HG02970 (cell line): ENCODE results near the gene ALG14.
A peak's percentile ranks its signal among the peaks of the same experiment; 100 is the strongest.
"Not testable (repeated sequence)": the region's sequence is repeated elsewhere in the genome, so short reads cannot be mapped to it uniquely, and the experiment has no call there.

ENCODE experiments used
- ATAC-seq: cut with Tn5 transposase; IDR thresholded peaks from one replicate; pipeline ENCODE4 v1.9.1; 2021; ENCODE audit warnings: mild to moderate bottlenecking, moderate library complexity, moderate number of reproducible peaks; ENCODE audit not compliant: unreplicated experiment, low FRiP score

ALG14 gene, protein sequence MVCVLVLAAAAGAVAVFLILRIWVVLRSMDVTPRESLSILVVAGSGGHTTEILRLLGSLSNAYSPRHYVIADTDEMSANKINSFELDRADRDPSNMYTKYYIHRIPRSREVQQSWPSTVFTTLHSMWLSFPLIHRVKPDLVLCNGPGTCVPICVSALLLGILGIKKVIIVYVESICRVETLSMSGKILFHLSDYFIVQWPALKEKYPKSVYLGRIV

DNA sequence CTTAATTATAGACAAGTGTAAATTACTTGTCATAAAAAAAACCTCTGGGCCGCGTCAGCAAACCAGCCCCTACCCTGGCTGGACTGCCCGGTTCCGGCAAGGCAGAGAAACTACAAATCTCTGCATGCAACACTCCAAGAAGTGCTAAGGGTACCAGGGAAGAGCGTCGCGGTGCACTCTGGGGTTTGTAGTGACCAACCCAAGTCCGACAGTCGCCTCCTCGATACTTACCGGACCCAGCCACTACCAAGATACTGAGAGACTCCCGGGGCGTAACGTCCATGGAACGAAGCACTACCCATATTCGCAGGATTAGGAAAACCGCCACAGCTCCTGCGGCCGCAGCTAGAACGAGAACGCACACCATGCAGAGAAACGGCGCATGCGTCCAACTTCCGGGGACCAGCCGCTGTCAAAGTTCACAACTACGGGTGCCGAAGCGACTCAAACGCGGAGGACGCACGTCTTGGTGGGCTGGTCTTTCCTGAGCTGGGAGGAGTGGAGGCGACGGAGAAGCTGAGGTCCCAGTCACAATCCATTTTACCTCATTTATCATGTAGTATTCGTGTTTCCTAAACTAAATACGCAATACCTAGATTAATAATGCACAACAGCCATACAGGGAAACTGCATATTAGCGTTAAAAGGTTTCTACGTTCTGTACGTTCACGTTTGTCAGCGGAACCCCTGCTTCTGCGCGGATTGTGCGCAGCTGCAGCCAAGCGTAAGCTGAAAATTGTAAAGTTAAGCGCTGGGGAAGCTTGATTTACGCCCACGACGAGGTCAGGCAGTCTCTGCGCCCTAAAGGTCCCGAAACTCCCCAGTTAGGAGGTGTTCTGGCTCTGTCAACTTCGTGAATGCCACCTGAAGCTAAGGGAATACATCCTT lies at the start of gene ALG14:
TSS of gene ALG14 (minus strand) at position 420 of the 888 bp plus-strand sequence. CDS start at position 367, 53 bp downstream.
- peak; percentile 97 for ATAC-seq

DNA sequence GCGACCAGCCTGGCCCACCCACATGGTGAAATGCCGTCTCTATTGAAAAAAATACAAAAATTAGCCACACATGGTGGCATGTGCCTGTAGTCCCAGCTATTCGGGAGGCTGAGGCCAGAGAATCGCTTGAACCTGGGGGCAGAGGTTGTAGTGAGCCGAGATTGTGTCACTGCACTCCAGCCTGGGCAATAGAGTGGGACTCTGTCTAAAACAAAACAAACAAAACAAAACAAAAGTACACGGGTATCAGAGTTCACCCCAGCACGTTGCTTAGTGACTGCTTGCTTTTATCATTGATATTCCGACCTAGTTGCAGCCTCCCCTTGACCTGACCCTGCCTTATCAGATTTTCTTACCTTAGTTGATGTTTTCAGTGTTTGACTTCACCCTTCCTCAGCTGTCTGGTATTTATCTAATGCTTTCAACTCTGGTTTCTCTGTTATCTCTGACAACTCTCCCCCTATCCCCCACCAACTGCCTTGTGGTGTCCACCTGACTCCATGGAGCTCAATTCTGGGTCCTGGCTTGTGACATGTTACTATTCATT lies 49.5 kb upstream of the ALG14 start:
- no peak for ATAC-seq

DNA sequence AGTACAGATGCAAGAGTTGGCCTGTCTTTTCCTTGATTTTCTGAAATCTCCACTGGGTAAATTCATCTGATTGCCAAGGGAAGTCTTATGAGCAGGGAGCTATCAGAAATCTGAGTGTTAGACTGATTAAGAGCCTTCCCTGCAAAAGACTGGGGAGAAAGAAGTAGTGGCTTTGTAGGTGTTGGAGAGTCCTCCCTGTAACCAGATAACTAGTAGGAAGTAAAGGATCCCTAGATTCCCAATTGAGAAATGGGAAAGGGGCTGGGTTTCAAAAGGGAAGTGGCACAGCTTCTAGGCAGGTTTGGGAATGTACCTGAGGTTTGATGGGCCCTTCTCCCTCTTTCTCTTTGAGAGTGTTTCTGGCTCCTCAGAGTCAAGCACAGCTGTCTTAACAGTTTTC lies 46.5 kb upstream of the ALG14 start:
- no peak for ATAC-seq

- ATAC-seq, result no peak
Observed at GRCh38 chr1:95118710-95119109, 46.0 kb upstream of the ALG14 start.

DNA sequence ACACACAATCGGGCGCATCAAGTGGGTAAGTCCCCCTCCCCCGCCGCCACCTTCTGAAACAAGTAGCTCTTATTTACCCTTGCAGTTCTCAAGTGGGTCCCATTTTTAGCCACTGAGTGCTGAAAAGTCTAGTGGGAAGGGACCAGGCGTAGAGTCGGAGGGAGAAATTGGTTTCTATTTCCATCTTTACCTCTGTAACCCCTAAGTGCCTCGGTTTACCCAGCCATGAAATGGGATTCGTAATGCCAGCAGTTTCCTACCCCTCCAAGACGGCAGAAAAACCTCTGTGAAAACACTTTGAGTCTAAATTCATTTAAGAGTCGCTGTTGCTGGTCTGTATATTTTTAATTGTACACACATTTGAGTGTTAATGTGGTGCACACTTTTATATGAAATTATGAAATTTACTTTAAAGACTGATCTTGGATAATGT lies 45.3 kb upstream of the ALG14 start:
- no peak for ATAC-seq

GRCh38 chr1:95117207-95118066 lies 44.7 kb upstream of the ALG14 start, which contains the start of gene TLCD4:
Gene TLCD4, plus strand, starts transcription at chr1:95117355. Its CDS starts 26,547 bp downstream, at chr1:95143902.
- ATAC-seq, result peak; percentile 46

GRCh38 chr1:95116580-95117206 lies 43.9 kb upstream of the ALG14 start:
- ATAC-seq, result peak; percentile 40

DNA sequence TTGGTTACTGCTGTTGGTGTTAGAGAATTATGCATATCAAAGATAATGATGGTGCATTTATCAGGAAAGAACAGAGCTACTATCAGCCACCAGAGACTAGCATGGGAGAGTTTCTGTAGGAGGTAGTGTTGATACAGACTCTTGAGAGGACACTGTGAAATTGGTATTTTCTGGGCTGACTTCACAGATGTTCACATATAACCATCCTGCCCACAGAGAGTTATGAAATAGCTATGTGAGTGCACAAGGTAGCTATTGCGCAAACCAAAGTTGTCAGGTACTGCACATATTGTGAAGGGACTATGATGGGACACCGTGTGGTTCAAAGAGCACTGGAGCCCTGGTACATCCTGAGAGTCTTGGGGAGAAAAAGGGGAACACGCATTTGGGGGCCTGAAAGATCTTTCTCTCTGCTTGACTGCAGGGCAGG lies 43.0 kb upstream of the ALG14 start:
- no peak for ATAC-seq

- no peak for ATAC-seq
Observed at GRCh38 chr1:95113684-95114083, 40.9 kb upstream of the ALG14 start.

DNA sequence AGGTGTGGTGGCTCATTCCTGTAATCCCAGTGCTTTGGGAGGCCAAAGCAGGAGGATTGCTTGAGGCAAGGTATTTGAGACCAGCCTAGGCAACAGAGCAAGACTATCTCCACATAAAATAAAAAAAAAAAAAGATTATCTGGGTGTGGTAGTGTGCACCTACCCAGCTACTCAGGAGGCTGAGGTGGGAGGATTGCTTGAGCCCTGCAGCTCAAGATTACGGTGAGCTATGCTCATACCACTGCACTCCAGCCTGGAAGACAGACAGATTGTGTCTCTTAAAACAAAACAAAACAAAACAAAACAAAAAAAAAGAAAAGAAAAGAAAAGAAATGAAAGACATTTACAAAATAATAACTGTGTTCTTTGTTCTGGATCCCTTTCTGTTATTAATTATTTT lies 38.3 kb upstream of the ALG14 start:
- no peak for ATAC-seq

DNA sequence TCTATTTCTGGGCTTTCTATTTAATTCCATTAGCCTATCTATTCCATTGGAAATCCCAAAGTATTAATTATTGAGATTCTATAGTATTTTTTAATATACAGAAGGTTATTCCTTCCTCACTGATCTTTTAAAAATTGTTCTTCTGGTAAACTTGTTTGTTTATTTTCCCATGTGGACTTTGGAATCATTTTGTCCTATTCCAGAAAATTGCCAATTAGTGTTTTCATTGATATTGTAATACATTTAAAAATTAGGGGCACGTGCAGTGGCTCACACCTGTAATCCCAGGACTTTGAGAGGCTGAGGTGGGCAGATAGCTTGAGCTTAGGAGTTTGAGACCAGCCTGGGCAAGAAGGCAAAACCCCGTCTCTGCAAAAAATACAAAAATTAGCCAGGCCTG lies 36.0 kb upstream of the ALG14 start:
- no peak for ATAC-seq

DNA sequence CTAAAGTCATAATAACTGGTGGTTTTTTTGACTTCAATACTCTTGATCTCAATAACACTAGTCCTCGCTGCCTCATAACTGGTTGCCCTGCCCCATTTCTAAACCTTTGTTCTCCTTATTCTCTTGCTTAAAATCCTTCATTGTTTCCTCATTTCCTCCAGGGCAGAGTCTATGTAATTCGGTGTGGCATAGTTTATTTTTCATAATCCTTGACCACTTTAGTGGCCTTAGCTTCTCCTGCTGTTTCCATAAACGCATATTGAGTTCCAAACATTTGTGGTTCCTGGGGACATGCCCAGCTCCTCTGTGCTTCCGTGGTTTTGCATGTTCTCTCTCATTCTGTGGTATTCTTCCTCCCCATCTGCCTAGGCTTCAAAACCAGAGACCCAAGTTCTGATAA lies 25.4 kb upstream of the ALG14 start:
- ATAC-seq, result no peak

- no peak for ATAC-seq
Observed at GRCh38 chr1:95097426-95097825, 24.7 kb upstream of the ALG14 start.

DNA sequence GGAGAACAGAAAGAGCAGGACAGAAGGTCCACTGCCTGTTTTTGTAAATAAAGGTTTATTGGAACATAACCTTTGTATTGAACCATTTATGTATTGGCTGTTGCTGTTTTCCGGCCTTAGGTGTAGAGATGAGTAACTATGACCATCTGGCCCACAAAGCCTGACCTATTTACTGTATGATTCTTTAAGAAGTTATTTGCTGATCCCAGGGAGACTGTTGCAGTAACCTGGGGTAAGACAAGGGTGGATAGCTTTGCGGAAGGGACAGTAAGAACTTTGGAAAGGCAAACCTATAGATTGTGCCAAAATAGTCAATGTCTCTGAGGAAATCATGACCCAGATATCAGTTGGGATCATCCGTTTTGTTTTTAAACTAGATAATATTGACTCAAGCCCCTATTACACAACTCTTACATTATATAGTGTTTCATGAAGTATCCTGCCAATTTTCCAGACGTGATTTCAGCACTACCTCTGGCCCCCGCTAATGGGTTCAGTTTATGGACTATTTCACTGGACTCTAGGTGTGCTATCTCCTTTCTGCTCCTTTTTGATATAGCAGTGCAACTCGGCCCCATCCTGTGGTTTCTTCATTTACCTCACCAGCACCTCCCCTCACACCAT lies 23.6 kb upstream of the ALG14 start:
- no peak for ATAC-seq

DNA sequence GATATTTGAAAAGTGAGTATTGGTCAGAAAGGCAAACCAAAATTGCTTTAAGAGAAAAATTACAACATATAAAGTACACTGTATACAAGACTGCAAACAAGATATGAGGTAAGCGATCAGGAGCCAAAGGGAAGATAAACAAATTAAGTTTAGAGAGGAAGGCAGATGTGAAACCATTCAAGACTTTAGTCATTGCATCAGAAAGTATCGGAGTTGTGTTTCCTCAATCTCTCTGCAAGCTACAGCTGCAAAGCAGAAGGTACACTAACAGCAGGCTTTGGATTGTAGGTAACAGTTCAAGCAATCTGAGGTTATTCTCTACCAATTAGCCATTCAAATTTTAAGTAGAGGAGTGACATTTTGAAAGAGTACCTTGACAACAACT lies 23.1 kb upstream of the ALG14 start:
- no peak for ATAC-seq

DNA sequence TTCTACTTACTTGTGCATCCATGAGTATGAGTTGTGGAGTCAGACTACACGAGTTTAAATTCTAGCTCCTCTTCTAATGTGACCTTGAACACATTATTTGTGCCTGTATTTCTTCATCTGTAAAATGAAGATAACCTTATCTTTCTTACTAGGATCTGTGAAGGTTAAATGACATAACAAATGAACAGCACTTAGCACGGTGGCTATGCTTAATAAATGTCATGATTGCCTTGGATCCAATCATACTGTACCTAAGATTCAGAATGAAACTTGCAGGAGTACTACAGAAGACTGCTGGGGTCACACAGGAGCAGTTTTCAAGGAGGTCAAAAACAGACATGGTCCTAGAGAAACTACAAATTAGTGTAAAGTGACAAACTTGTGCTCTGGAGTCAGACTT lies 22.2 kb upstream of the ALG14 start:
- no peak for ATAC-seq

DNA sequence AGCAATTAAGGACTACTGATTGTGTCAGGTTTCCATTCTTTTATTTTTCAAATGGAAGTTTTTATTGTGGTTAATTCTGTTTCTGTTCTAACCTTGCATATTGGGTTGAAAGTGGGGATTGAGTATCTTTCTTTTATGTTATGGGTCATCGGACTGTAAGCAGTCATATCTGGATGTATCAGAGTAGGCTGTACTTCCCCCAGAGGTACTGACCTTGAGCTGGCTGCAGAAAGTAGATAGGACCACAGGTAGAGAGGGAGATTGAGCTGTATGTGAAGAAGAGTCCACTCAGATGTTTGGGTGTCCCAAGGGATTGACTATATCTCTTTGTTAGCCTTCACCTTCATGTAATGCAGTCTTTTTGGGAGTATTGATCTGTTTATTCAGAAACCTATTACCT lies 20.5 kb upstream of the ALG14 start:
- ATAC-seq, result no peak

DNA sequence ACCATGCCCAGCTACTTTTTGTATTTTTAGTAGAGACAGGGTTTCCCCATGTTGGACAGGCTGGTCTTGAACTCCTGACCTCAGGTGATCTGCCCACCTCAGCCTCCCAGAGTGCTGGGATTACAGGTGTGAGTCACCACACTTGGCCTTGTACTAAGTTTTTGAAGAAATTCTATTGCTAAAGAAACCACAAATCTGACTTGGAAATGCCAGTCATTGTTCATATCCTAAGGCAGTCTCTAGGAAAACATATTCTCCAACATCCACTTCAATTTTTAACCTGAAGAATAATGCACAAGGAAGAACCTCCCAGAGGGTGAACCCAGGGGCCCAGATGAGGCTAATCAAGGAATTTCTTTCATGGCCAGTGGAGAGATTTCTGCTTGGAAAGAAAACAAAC lies 20.1 kb upstream of the ALG14 start:
- ATAC-seq, result not testable (repeated sequence)

- not testable (repeated sequence) for ATAC-seq
Observed at GRCh38 chr1:95091290-95091689, 18.5 kb upstream of the ALG14 start.
